Fibroblast of peridontal ligament (primary cell): ENCODE results near the gene RNF207.

Source experiments
- DNase-seq: peaks from one replicate; pipeline ENCODE4 v3.0.0-alpha.2; 2010; ENCODE audit errors: extremely low read depth

Gene RNF207

GRCh38 chr1:6249739-6250689 lies 44.1 kb downstream of the RNF207 start:
- DNase-seq, result no peak

DNA sequence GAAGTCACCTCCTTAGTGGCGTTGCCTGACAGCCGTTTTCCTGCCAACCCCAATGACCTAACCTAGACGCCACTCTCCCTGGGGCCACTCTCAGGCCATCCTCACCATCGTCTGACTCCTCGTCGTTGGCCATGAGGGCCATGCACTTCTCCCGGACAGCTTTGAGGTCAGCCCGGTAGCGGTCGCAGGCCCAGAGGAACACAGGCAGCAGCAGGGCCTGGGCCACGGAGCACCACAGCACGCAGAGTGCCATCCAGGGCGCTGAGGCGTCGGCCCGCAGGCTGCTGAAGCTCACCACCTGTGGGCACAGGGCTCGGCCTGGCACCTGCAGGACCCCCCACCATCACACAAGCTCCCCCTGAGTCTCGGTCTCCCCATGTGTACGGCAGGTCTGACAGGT lies 45.3 kb downstream of the RNF207 start:
- no peak for DNase-seq

GRCh38 chr1:6251681-6252373 lies 45.9 kb downstream of the RNF207 start:
- no peak for DNase-seq

- no peak for DNase-seq
Measured at GRCh38 chr1:6252374-6252710, 46.4 kb downstream of the RNF207 start.

DNA sequence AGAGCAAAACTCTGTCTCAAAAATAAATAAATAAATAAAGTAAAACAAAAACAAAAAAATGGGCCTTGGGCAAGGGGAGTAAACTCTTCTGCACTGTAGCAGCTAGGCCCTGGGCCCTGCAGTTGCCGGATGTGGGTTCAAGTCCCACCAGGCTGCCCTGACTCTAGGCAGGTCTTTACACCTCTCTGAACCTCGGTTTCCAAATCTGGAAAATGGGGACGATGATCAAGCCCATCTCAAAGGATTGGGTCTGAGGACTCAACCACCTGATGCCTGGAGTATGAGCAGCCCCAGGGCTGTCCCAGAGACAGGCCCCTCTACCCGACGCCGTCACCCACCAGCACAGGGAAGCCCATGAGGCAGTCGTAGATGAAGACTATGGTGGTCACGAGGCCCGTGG lies 47.5 kb downstream of the RNF207 start:
- no peak for DNase-seq

DNA sequence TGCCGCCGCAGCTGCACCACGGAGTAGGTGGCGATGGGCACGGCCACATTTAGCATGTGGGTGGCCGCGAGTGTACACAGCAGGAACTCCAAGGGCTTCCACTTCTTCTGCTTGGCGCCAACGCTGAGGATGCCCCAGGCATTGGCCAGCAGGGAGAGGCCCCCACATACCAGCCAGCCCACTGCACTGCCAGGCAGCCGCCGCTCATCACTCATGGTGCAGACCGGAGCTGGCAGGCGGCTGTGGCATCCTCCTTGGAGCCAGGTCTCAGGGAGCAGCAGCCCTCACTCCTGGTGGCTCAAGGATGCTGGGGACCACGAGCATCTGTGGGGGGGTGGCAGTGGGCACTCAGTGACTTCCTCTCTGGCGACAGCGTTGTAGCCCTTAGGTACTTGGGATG lies 48.8 kb downstream of the RNF207 start:
- DNase-seq, result no peak

GRCh38 chr1:6256645-6257044 lies 50.7 kb downstream of the RNF207 start:
- no peak for DNase-seq

DNA sequence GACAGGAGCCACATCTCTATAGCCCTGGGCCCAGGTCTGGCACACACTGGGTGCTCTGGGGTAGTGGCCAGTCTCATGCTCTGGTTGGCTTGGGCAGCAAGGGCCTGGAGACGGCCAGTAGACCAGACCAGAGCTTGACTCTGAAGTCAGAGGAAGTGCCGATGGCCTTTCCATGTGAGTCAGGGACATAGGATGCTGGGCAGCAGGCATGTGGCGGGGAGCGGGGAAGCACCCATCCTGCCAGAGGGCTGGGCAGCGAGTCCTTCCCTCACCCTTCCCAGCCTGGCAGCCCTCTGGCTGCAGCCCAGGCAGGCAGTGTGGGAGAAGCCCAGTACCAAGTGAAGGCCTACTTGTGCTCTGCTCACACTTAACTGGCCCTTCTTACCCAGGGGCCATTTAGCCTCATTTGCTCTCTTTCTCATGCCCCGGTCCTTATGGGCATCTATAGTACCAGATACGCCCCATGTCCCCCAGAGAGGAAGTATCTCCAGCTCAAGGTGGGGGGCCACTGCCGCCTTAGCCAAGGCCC lies 51.7 kb downstream of the RNF207 start:
- no peak for DNase-seq

DNA sequence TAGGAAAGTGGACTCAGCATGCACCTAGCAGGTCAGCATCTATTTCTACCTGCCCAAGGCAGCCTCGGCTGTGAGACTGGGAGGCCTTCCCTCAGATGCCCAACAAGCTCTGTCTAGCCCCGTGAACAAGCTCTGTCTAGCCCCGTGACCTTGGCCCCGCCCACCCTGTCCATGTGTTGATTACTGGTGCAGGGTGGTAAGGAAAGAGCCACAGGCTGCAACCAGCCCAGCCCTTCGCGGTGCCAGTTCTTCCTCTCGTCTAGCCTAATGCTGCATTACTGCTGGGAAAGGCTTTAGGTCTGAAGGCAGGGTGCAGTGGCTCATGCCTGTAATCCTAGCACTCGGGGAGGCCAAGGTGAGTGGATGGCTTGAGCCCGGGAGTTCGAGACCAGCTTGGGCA lies 52.8 kb downstream of the RNF207 start:
- no peak for DNase-seq

- peak; percentile 71 for DNase-seq
Measured at GRCh38 chr1:6259491-6260362, 53.8 kb downstream of the RNF207 start.

DNA sequence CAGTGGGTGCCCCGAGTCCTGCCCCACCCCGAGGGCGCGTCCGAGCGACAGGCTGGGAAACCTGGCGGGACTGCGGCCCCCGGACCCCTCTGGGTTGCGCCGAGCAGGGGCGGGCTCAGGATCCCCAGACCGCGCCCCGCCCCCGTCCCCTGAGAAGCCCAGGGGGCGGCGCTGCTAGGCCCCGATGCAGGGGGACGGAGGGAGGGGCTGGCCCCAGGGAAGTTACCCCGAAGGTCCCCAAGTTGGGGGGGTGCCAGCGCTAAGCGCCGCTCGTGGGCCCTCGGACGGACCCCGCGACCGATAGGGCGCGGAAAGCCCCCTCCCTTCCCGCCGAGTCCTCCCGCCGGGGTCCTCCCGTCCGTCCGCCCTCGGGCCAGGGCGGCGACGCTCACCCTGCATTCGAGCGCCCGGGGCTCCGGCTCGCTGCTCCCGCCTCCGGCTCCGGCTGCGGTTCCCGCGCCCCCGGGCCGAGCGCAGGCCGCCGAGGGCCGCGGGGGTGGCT lies 54.6 kb downstream of the RNF207 start:
- no peak for DNase-seq

GRCh38 chr1:6260961-6261614 lies 55.2 kb downstream of the RNF207 start, which contains the start of gene GPR153:
Gene GPR153, minus strand, starts transcription at chr1:6261098. Its CDS starts 6,193 bp downstream, at chr1:6254905.
- DNase-seq, result no peak

- DNase-seq, result no peak
Measured at GRCh38 chr1:6261615-6261995, 55.7 kb downstream of the RNF207 start.

- DNase-seq, result no peak
Measured at GRCh38 chr1:6262555-6263420, 56.9 kb downstream of the RNF207 start.

GRCh38 chr1:6263716-6264115 lies 57.8 kb downstream of the RNF207 start:
- no peak for DNase-seq

DNA sequence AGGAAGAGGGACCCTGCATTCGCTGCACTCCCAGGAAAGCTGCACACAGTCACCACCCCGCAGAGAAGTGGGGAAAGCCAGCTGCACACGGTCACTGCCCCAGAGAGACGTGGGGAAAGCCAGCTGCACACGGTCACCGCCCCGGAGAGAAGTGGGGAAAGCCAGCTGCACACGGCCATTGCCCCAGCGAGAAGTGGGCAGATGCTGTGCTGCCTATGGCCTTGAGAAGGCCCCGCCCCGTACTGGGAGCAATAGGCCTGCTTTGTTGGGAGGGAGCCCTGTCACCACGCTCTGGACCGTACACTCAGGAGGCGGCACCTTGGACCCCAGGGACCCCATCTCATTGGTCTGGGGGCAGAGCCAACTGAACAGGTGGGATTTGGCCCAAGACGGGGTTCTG lies 59.2 kb downstream of the RNF207 start:
- no peak for DNase-seq

GRCh38 chr1:6266641-6267040 lies 60.7 kb downstream of the RNF207 start:
- DNase-seq, result no peak

DNA sequence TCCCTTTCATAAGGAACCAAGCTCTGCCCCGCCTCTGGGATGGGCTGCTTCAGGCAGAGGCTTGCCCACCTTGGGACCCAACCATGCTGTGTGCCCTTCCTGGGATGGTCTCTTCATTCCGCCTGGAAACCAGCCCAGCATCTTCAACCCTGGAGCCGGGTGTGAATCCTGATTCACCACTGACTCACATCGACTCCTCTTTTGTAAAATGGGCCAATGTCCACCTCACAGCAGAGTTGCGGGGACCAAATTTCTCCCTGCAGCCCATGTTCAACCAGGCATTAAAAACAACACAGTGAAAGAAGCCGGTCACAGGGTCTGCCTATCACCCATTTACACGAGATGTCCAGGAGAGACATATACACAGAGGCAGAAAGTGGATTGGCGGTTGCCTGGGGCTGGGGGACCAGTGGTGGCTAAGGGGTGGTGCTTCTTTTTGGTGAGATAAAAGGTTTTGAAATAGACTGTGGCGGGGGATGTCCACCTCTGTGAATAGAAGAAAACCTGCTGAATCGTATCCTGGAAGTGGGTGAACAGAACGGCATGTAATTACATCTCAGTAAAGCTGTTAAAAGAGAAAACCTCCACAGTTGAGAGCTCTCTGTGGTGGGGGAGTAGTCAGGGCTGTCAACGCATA lies 61.9 kb downstream of the RNF207 start:
- DNase-seq, result no peak

DNA sequence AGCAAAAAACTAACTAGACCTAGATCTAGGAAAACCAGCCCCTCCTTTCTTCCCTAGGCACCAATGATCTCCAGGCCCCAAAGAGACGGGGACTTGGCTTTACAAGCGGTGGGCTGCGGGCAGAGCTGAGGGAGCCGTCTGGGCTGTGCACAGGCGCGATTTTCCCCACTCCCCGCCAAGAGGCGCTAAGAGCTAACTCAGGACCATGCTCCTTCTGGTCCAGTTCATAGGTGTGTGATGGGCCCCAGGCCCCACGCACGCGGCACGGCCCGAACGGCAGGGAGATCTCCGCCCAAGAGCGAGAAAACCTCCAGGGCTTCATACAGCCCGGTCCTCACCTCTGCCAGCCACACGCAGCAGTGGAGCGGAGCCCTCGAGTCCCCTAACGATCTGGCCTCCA lies 62.5 kb downstream of the RNF207 start:
- DNase-seq, result no peak

- no peak for DNase-seq
Measured at GRCh38 chr1:6269296-6269695, 63.4 kb downstream of the RNF207 start.
